MCF 10A (cell line): Measurements from ENCODE around the gene HSPB2. TPM values are rescaled to one million over a fixed set of nuclear protein-coding genes. Genes with fewer than 3 reads are reported as not detected.

Experiments used
- BruUV-seq: library from RNA; stranded (reverse); fragments of 400-500 nt; replicated peaks from 2 replicates; lab custom pipeline; 2021; lab: Mats Ljungman, UMichigan
- CTCF ChIA-PET: fragments of 300-600 bp; sonication (Branson Sonifier 250); formaldehyde crosslinking; extraction: SDS; loops from one replicate; lab custom pipeline; 2021; ENCODE audit warnings: antibody characterized with exemption, inconsistent platforms; lab: Yijun Ruan, JAX
- POLR2A ChIA-PET: fragments of 300-600, 350-650 bp; sonication (Branson Sonifier 250); formaldehyde crosslinking; extraction: SDS; loops from one replicate; lab custom pipeline; 2020; ENCODE audit warnings: antibody characterized with exemption, inconsistent platforms; lab: Yijun Ruan, JAX
- DNase-seq: peaks from one replicate; pipeline ENCODE4 v3.0.0-alpha.2; 2018; ENCODE audit not compliant: unreplicated experiment
- H3K27ac Mint-ChIP-seq: one replicate; pipeline ENCODE4 v1.8.0; 2022; ENCODE audit warnings: mild to moderate bottlenecking, low read depth, mixed read lengths; ENCODE audit not compliant: unreplicated experiment
- H3K27me3 Mint-ChIP-seq: one replicate; pipeline ENCODE4 v1.8.0; 2022; ENCODE audit warnings: mixed read lengths; ENCODE audit not compliant: insufficient read depth, unreplicated experiment
- H3K36me3 Mint-ChIP-seq: one replicate; pipeline ENCODE4 v1.8.0; 2022; ENCODE audit warnings: mild to moderate bottlenecking, moderate library complexity, mixed read lengths; ENCODE audit not compliant: insufficient read depth, unreplicated experiment
- H3K4me1 Mint-ChIP-seq: one replicate; pipeline ENCODE4 v1.8.0; 2022; ENCODE audit warnings: mixed read lengths; ENCODE audit not compliant: insufficient read depth, unreplicated experiment
- H3K4me3 Mint-ChIP-seq: one replicate; pipeline ENCODE4 v1.8.0; 2022; ENCODE audit warnings: mild to moderate bottlenecking, moderate library complexity, mixed read lengths; ENCODE audit not compliant: unreplicated experiment
- H3K9me3 Mint-ChIP-seq: one replicate; pipeline ENCODE4 v1.8.0; 2022; ENCODE audit warnings: mixed read lengths; ENCODE audit not compliant: unreplicated experiment
- CTCF ChIP-seq: fragments of 200-600 bp; IDR thresholded peaks from one replicate; pipeline ENCODE4 v1.8.0; 2022; ENCODE audit warnings: antibody characterized with exemption, mild to moderate bottlenecking; ENCODE audit not compliant: unreplicated experiment
- intact Hi-C: fragments of 100-400 bp; cut with micrococcal nuclease; formaldehyde crosslinking; loops from 2 replicates; pipeline ENCODE4 v1.14.1; 2022
- total RNA-seq: library from RNA; stranded (reverse); gene quantifications from 2 replicates; pipeline ENCODE4 v1.2.3, GENCODE V29; 2022

The HSPB2 gene
- total RNA-seq, 1 experiment from 2014 or later: 0.23 TPM

- TF ChIP-seq CTCF: no peak
- POLR2A ChIA-PET: interaction anchor here (0.7 to 3.5 kb wide), 6 partner anchors 16 to 116 kb away, joined by 3 to 18 read pairs (median 4); partner anchors contain the start of gene DLAT
- intact Hi-C loops: no loop called here
- no peaks in the 10 kb centered on the region for H3K36me3 Mint-ChIP-seq
- no peak overlapping the region for H3K4me3 Mint-ChIP-seq
- H3K27ac Mint-ChIP-seq: no peak overlapping the region
- no peaks in the 10 kb centered on the region for H3K27me3 Mint-ChIP-seq
- H3K4me1 Mint-ChIP-seq: peaks cover 18% of the 10 kb centered on the region
- no TSS peak for BruUV-seq
- H3K9me3 Mint-ChIP-seq: no peaks in the 10 kb centered on the region
- no peak for DNase-seq
- CTCF ChIA-PET: interaction anchor here (1.2 kb wide), 1 partner anchor 31 kb away, joined by 3 read pairs; no protein-coding TSS in a partner anchor
Observed at GRCh38 chr11:111908639-111909305, 3.8 kb upstream of the HSPB2 start.

GRCh38 chr11:111909378-111909777 is 3.2 kb upstream of the HSPB2 start:
- ChIA-PET POLR2A (interaction anchor here (1.3 to 3.5 kb wide), 4 partner anchors 11 to 115 kb away, joined by 3 to 18 read pairs (median 11); partner anchors contain the start of gene DLAT), CTCF (no interaction called here)
- no peaks in the 10 kb centered on the region for H3K9me3 Mint-ChIP-seq
- intact Hi-C loops: no loop called here
- no peak overlapping the region for H3K27ac Mint-ChIP-seq
- no peaks in the 10 kb centered on the region for H3K36me3 Mint-ChIP-seq
- H3K4me3 Mint-ChIP-seq: no peak overlapping the region
- DNase-seq: no peak
- no TSS peak for BruUV-seq
- H3K27me3 Mint-ChIP-seq: no peaks in the 10 kb centered on the region
- H3K4me1 Mint-ChIP-seq: peaks cover 18% of the 10 kb centered on the region
- TF ChIP-seq CTCF: no peak

- DNase-seq: no peak
- peaks cover 18% of the 10 kb centered on the region for H3K4me1 Mint-ChIP-seq
- TF ChIP-seq CTCF: no peak
- H3K9me3 Mint-ChIP-seq: no peaks in the 10 kb centered on the region
- no peaks in the 10 kb centered on the region for H3K27me3 Mint-ChIP-seq
- ChIA-PET POLR2A (interaction anchor here (0.6 to 4.6 kb wide), 15 partner anchors 12 to 187 kb away, joined by 3 to 41 read pairs (median 5); partner anchors contain the start of genes ALG9, CFAP68 and FDXACB1), CTCF (interaction anchor here (0.5 to 2.2 kb wide), 6 partner anchors 21 to 1836 kb away, joined by 3 to 12 read pairs (median 3); no protein-coding TSS in a partner anchor)
- peak overlapping the region; percentile 41 for H3K4me3 Mint-ChIP-seq
- TSS peak; percentile 56 for BruUV-seq
- no peaks in the 10 kb centered on the region for H3K36me3 Mint-ChIP-seq
- intact Hi-C loops: no loop called here
- peak overlapping the region; percentile 86 for H3K27ac Mint-ChIP-seq
Observed at GRCh38 chr11:111910676-111911562, 1.6 kb upstream of the HSPB2 start.
